ENCODE data around the gene GSTP1.
A peak's percentile ranks its signal among the peaks of the same experiment; 100 is the strongest.
"Not testable (repeated sequence)": the region's sequence is repeated elsewhere in the genome, so short reads cannot be mapped to it uniquely, and the experiment has no call there.

The GSTP1 gene

DNA sequence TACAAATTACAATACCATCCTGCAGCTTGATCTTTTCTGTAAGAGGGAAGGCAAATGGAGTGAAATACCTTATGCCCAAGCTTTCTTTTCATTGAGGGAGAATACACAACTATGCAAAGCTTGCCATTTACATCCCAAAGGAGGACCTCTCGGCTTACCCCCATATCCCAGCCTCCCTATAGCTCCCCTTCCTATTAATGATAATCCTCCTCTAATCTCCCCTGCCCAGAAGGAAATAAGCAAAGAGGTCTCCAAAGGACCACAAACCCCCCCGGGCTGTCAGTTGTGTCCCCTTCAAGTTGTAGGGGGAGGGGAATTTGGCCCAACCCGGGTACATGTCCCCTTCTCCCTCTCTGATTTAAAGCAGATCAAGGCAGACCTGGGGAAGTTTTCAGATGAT lies 38.3 kb downstream of the GSTP1 start:
- H3K27me3 ChIP-seq (ENCODE audit: insufficient read depth, low read length); H3K4me1 ChIP-seq (ENCODE audit: control insufficient read depth, insufficient read depth, low read length, unreplicated experiment); H3K36me3 ChIP-seq (ENCODE audit: insufficient read depth, low read length); H3K27ac ChIP-seq (ENCODE audit: low read depth, low read length); H3K4me3 ChIP-seq (ENCODE audit: low read depth, low read length); H3K79me2 ChIP-seq (ENCODE audit: control insufficient read depth, insufficient read depth, low read length, unreplicated experiment); H2AFZ ChIP-seq (ENCODE audit: low read length, unreplicated experiment): not testable (repeated sequence)

DNA sequence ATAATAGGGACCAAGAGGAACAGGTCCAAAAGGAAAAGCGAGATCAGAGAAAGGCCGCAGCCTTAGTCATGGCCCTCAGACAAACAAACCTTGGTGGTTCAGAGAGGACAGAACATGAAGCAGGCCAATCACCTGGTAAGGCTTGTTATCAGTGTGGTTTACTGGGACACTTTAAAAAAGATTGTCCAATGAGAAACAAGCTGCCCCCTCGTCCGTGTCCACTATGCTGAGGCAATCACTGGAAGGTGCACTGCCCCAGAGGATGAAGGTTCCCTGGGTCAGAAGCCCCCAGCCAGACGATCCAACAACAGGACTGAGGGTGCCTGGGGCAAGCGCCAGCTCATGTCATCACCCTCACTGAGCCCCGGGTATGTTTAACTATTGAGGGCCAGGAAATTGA lies 39.3 kb downstream of the GSTP1 start:
- H3K27ac ChIP-seq (ENCODE audit: low read depth, low read length); H2AFZ ChIP-seq (ENCODE audit: low read length, unreplicated experiment); H3K4me1 ChIP-seq (ENCODE audit: control insufficient read depth, insufficient read depth, low read length, unreplicated experiment); H3K36me3 ChIP-seq (ENCODE audit: insufficient read depth, low read length); H3K79me2 ChIP-seq (ENCODE audit: control insufficient read depth, insufficient read depth, low read length, unreplicated experiment); H3K4me3 ChIP-seq (ENCODE audit: low read depth, low read length); H3K27me3 ChIP-seq (ENCODE audit: insufficient read depth, low read length): not testable (repeated sequence)

DNA sequence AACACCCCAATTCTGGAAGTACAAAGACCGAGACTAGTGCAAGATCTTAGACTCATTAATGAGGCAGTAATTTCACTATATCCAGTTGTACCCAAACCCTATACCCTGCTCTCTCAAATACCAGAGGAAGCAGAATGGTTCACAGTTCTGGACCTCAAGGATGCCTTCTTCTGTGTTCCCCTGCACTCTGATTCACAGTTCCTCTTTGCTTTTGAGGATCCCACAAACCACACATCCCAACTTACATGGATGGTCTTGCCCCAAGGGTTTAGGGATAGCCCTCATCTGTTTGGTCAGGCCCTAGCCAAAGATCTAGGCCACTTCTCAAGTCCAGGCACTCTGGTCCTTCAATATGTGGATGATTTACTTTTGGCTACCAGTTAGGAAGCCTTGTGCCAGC lies 40.2 kb downstream of the GSTP1 start:
- H2AFZ ChIP-seq (ENCODE audit: low read length, unreplicated experiment); H3K79me2 ChIP-seq (ENCODE audit: control insufficient read depth, insufficient read depth, low read length, unreplicated experiment); H3K27ac ChIP-seq (ENCODE audit: low read depth, low read length); H3K4me3 ChIP-seq (ENCODE audit: low read depth, low read length); H3K36me3 ChIP-seq (ENCODE audit: insufficient read depth, low read length); H3K4me1 ChIP-seq (ENCODE audit: control insufficient read depth, insufficient read depth, low read length, unreplicated experiment); H3K27me3 ChIP-seq (ENCODE audit: insufficient read depth, low read length): not testable (repeated sequence)

- not testable (repeated sequence) for H3K36me3 ChIP-seq (ENCODE audit: insufficient read depth, low read length); H3K4me1 ChIP-seq (ENCODE audit: control insufficient read depth, insufficient read depth, low read length, unreplicated experiment); H2AFZ ChIP-seq (ENCODE audit: low read length, unreplicated experiment); H3K4me3 ChIP-seq (ENCODE audit: low read depth, low read length); H3K27ac ChIP-seq (ENCODE audit: low read depth, low read length); H3K27me3 ChIP-seq (ENCODE audit: insufficient read depth, low read length); H3K79me2 ChIP-seq (ENCODE audit: control insufficient read depth, insufficient read depth, low read length, unreplicated experiment)
Measured at GRCh38 chr11:67626131-67626833, 42.7 kb downstream of the GSTP1 start.

- H3K27ac ChIP-seq (ENCODE audit: low read depth, low read length), result no peak overlapping the region
- H2AFZ ChIP-seq (ENCODE audit: low read length, unreplicated experiment), result no peak overlapping the region
- no peaks in the 10 kb centered on the region for H3K36me3 ChIP-seq (ENCODE audit: insufficient read depth, low read length)
- no peaks in the 10 kb centered on the region for H3K27me3 ChIP-seq (ENCODE audit: insufficient read depth, low read length)
- peaks cover 4% of the 10 kb centered on the region for H3K4me1 ChIP-seq (ENCODE audit: control insufficient read depth, insufficient read depth, low read length, unreplicated experiment)
- H3K79me2 ChIP-seq (ENCODE audit: control insufficient read depth, insufficient read depth, low read length, unreplicated experiment), result no peaks in the 10 kb centered on the region
- no peak overlapping the region for H3K4me3 ChIP-seq (ENCODE audit: low read depth, low read length)
Measured at GRCh38 chr11:67626970-67627369, 43.4 kb downstream of the GSTP1 start.

GRCh38 chr11:67627441-67627811 lies 43.8 kb downstream of the GSTP1 start:
- Histone ChIP-seq H3K27ac (ENCODE audit: low read depth, low read length) (no peak overlapping the region), H3K4me1 (ENCODE audit: control insufficient read depth, insufficient read depth, low read length, unreplicated experiment) (peaks cover 4% of the 10 kb centered on the region)

GRCh38 chr11:67627812-67628624 lies 44.4 kb downstream of the GSTP1 start:
- Histone ChIP-seq H3K79me2 (ENCODE audit: control insufficient read depth, insufficient read depth, low read length, unreplicated experiment) (no peaks in the 10 kb centered on the region), H3K36me3 (ENCODE audit: insufficient read depth, low read length) (no peaks in the 10 kb centered on the region), H3K4me3 (ENCODE audit: low read depth, low read length) (no peak overlapping the region), H3K4me1 (ENCODE audit: control insufficient read depth, insufficient read depth, low read length, unreplicated experiment) (peaks cover 4% of the 10 kb centered on the region), H2AFZ (ENCODE audit: low read length, unreplicated experiment) (no peak overlapping the region), H3K27me3 (ENCODE audit: insufficient read depth, low read length) (no peaks in the 10 kb centered on the region), H3K27ac (ENCODE audit: low read depth, low read length) (no peak overlapping the region)

More at GRCh38 chr11:67627441-67627811, 43.8 kb downstream of the GSTP1 start:
- Histone ChIP-seq H3K4me3 (ENCODE audit: low read depth, low read length) (no peak overlapping the region), H3K36me3 (ENCODE audit: insufficient read depth, low read length) (no peaks in the 10 kb centered on the region), H3K79me2 (ENCODE audit: control insufficient read depth, insufficient read depth, low read length, unreplicated experiment) (no peaks in the 10 kb centered on the region), H3K27me3 (ENCODE audit: insufficient read depth, low read length) (no peaks in the 10 kb centered on the region), H2AFZ (ENCODE audit: low read length, unreplicated experiment) (no peak overlapping the region)

DNA sequence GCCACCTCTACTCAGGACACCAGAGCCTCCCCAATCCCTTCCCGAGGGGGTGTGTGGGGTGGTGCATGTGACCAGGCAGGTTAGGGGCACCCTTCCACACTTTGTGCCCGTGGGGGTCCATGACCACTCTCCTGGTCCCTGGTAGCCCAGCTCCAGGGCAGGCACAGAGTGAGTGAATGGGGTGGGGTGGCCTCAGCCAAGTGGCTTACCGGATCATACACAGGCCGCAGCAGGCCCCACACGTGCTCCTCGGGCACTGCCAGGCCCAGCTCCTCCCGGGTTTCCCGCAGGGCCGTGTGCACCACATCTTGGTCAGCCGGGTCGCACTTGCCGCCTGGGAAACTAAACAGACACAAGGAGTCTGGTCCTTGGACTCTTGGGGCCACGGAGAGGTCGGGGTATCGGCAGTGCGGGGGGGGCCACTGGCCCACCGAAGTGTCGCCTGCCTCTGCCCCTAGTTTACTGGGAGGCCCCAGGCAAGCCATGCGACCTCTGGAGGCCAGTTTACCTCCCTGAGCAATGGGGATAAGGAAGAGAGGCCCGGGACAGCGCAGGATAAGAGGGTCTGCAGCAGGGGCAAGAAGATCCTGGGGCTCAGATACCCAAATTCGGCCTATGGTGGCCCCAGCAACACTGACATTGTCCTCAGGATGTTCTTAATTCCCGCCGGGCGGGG lies 45.2 kb downstream of the GSTP1 start:
- H3K4me3 ChIP-seq (ENCODE audit: low read depth, low read length), result peak overlapping the region; percentile 84; the same call in 1 of the 2 replicates
- peaks cover 4% of the 10 kb centered on the region for H3K4me1 ChIP-seq (ENCODE audit: control insufficient read depth, insufficient read depth, low read length, unreplicated experiment)
- no peak overlapping the region for H2AFZ ChIP-seq (ENCODE audit: low read length, unreplicated experiment)
- no peaks in the 10 kb centered on the region for H3K36me3 ChIP-seq (ENCODE audit: insufficient read depth, low read length)
- H3K79me2 ChIP-seq (ENCODE audit: control insufficient read depth, insufficient read depth, low read length, unreplicated experiment), result no peaks in the 10 kb centered on the region
- no peak overlapping the region for H3K27ac ChIP-seq (ENCODE audit: low read depth, low read length)
- no peaks in the 10 kb centered on the region for H3K27me3 ChIP-seq (ENCODE audit: insufficient read depth, low read length)

GRCh38 chr11:67629386-67630227 lies 46.0 kb downstream of the GSTP1 start, which contains the start of gene NUDT8:
NUDT8 (minus strand) TSS chr11:67629937; CDS start chr11:67629911, 26 bp downstream.
- Histone ChIP-seq H3K79me2 (ENCODE audit: control insufficient read depth, insufficient read depth, low read length, unreplicated experiment) (no peaks in the 10 kb centered on the region), H2AFZ (ENCODE audit: low read length, unreplicated experiment) (peak within 1 kb of the TSS; percentile 92), H3K36me3 (ENCODE audit: insufficient read depth, low read length) (no peaks in the 10 kb centered on the region), H3K27ac (ENCODE audit: low read depth, low read length) (no peak within 1 kb of the TSS; the same call in 1 of the 2 replicates), H3K4me1 (ENCODE audit: control insufficient read depth, insufficient read depth, low read length, unreplicated experiment) (peaks cover 4% of the 10 kb centered on the region), H3K27me3 (ENCODE audit: insufficient read depth, low read length) (no peaks in the 10 kb centered on the region), H3K4me3 (ENCODE audit: low read depth, low read length) (peak within 1 kb of the TSS; percentile 84)

DNA sequence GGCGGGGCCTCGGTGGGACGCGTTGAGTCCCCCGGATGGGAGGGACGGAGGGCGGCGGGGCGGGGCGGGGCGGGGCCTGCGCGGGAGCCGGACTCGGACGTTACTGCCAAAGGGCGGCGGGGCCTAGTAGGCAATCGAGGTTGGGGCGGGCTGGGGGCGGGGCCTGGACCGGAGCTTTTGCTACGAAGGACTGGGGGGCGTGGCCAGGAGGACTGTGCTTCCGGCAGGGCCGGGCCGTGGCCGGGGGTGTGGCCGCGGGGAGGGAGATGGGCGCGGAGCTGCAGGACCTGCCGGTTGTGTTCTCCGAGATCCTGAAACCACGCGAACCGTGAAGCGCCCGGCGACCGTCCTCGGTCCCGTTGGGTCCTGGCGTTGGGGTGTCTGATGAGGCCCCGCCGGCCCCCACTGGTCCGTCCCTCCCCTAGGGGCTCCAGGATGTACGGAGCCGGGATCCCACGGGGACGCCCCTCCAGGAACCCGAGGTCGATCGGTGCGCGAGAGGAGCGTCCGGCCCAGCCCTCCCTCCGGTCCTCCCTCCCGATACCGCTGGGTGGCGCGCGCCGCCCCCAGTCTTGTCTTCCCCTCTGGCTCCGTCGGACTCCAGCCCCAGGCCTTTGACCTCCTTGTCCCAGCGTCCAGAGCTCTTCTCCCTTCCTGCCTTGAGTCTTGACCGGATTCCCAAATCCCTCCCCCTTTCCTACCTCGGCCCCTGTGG lies 46.8 kb downstream of the GSTP1 start:
- no peaks in the 10 kb centered on the region for H3K27me3 ChIP-seq (ENCODE audit: insufficient read depth, low read length)
- no peak overlapping the region for H3K27ac ChIP-seq (ENCODE audit: low read depth, low read length)
- H3K79me2 ChIP-seq (ENCODE audit: control insufficient read depth, insufficient read depth, low read length, unreplicated experiment), result no peaks in the 10 kb centered on the region
- peak overlapping the region; percentile 92 for H2AFZ ChIP-seq (ENCODE audit: low read length, unreplicated experiment)
- peak overlapping the region; percentile 84 for H3K4me3 ChIP-seq (ENCODE audit: low read depth, low read length)
- H3K36me3 ChIP-seq (ENCODE audit: insufficient read depth, low read length), result no peaks in the 10 kb centered on the region
- peaks cover 4% of the 10 kb centered on the region for H3K4me1 ChIP-seq (ENCODE audit: control insufficient read depth, insufficient read depth, low read length, unreplicated experiment)
